K562 (cell line): ENCODE measurements around the gene SLC44A5. TPM values are rescaled to one million over a fixed set of nuclear protein-coding genes. Genes with fewer than 3 reads are reported as not detected.

Experiments
- ATAC-seq: fragments of 200-7000 bp; cut with Tn5 transposase; 3 replicates; pipeline ENCODE4 v1.9.1; 2020; ENCODE audit warnings: moderate library complexity
- BruUV-seq: library from RNA; stranded (reverse); fragments of 400-500 nt; replicated peaks from 2 replicates; lab custom pipeline; 2021; lab: Mats Ljungman, UMichigan
- CTCF ChIA-PET: fragments of 300-600 bp; formaldehyde crosslinking; extraction: SDS; loops from one replicate; lab custom pipeline; 2021; ENCODE audit warnings: low intra/inter-chr PET ratio; lab: Yijun Ruan, JAX
- POLR2A ChIA-PET: fragments of 300-600, 350-650 bp; sonication (Branson Sonifier 250); formaldehyde crosslinking; extraction: SDS; loops from one replicate; lab custom pipeline; 2021; ENCODE audit warnings: antibody characterized with exemption, inconsistent platforms; lab: Yijun Ruan, JAX
- DNase-seq, 4 experiments: peaks; one replicate each; pipeline versions ENCODE4 v3.0.0 to v3.0.0-alpha.2; 2011 to 2018; ENCODE audit warnings: low spot score in 3 of 4, mixed read lengths in 3 of 4; ENCODE audit errors: extremely low read depth in 1 of 4
- FAIRE-seq: peaks from 2 replicates; lab custom pipeline; 2011; peaks lifted over from hg19 to GRCh38; lab: Jason Lieb, UNC
- H2AFZ ChIP-seq: 2 replicates; pipeline ENCODE4 v1.6.0; 2011; ENCODE audit warnings: low read depth, low read length, control low read depth, inconsistent platforms
- H3K27ac ChIP-seq: fragments of 200-600 bp; 3 replicates; pipeline ENCODE4 v1.8.0; 2011; ENCODE audit warnings: low read depth, mild to moderate bottlenecking, control low read depth, inconsistent platforms, low read length, moderate library complexity, mixed read lengths; ENCODE audit errors: extremely low read depth
- H3K27me3 ChIP-seq, 2 experiments: fragments of 300-600 bp in 1 of 2; 2 replicates in 1 of 2; 3 replicates in 1 of 2; pipeline versions ENCODE4 v1.6.0 to v1.8.0; 2011; ENCODE audit warnings: inconsistent platforms in 2 of 2, low read length in 2 of 2, mild to moderate bottlenecking in 1 of 2, mixed read lengths in 1 of 2, moderate library complexity in 1 of 2; ENCODE audit not compliant: control insufficient read depth in 2 of 2, insufficient read depth in 2 of 2
- H3K36me3 ChIP-seq: fragments of 300-600 bp; 3 replicates; pipeline ENCODE4 v1.8.0; 2011; ENCODE audit warnings: mild to moderate bottlenecking, low read length, inconsistent platforms; ENCODE audit not compliant: control insufficient read depth, insufficient read depth
- H3K4me1 ChIP-seq, 2 experiments: fragments of 200-600 bp in 1 of 2; replicated peaks in 1 of 2; 2 replicates in 1 of 2; 3 replicates in 1 of 2; pipeline versions ENCODE4 v1.5.1 to v1.8.0; 2011; ENCODE audit warnings: inconsistent platforms in 2 of 2, low read length in 2 of 2, mild to moderate bottlenecking in 1 of 2, mixed read lengths in 1 of 2, moderate library complexity in 1 of 2; ENCODE audit not compliant: control insufficient read depth in 2 of 2, insufficient read depth in 2 of 2
- H3K4me2 ChIP-seq: 2 replicates; pipeline ENCODE4 v1.6.1; 2011; ENCODE audit warnings: low read length, control low read depth, inconsistent platforms, mixed read lengths; ENCODE audit not compliant: insufficient read depth
- H3K4me3 ChIP-seq: fragments of 200-600 bp; sonication (generic), shearing (Covaris generic); 2 replicates; pipeline ENCODE4 v1.5.1; 2016; ENCODE audit warnings: control low read depth, inconsistent platforms
- H3K79me2 ChIP-seq: fragments of 200-600 bp; 3 replicates; pipeline ENCODE4 v1.8.0; 2011; ENCODE audit warnings: low read length, inconsistent platforms; ENCODE audit not compliant: control insufficient read depth, insufficient read depth
- H3K9ac ChIP-seq, 2 experiments: 2 replicates each; pipeline versions ENCODE4 v1.6.0 to v1.6.1; 2011; ENCODE audit warnings: low read depth in 2 of 2, low read length in 2 of 2, control low read depth in 1 of 2, inconsistent platforms in 1 of 2, mild to moderate bottlenecking in 1 of 2, mixed read lengths in 1 of 2; ENCODE audit not compliant: insufficient read depth in 1 of 2
- H3K9me1 ChIP-seq: one replicate; pipeline ENCODE4 v1.6.0; 2011; ENCODE audit warnings: inconsistent platforms, mild to moderate bottlenecking, low read length, moderate library complexity; ENCODE audit not compliant: control insufficient read depth, insufficient read depth
- H3K9me3 ChIP-seq: replicated peaks from 2 replicates; pipeline ENCODE4 v1.5.1; 2011; ENCODE audit warnings: low read depth, low read length, inconsistent platforms; ENCODE audit not compliant: control insufficient read depth, insufficient read depth
- H4K20me1 ChIP-seq: replicated peaks from 2 replicates; pipeline ENCODE4 v1.6.1; 2011; ENCODE audit warnings: low read length, inconsistent platforms, mixed read lengths; ENCODE audit not compliant: control insufficient read depth, insufficient read depth
- ELK3 ChIP-seq: fragments of 450-650 bp; formaldehyde crosslinking; IDR thresholded peaks from 2 replicates; pipeline ENCODE4 v1.4.0; 2020; ENCODE audit warnings: mild to moderate bottlenecking
- ESRRB ChIP-seq: fragments of 250-450 bp; sonication (Bioruptor Pico); IDR thresholded peaks from 2 replicates; pipeline ENCODE4 v1.5.0; 2020; ENCODE audit warnings: mild to moderate bottlenecking, moderate library complexity, borderline replicate concordance
- MED1 ChIP-seq: sonication (generic); formaldehyde crosslinking; IDR thresholded peaks from 2 replicates; pipeline ENCODE4 v1.8.1; 2023; ENCODE audit warnings: missing genetic modification reagents, borderline replicate concordance
- NR1H2 ChIP-seq: sonication (generic); formaldehyde crosslinking; IDR thresholded peaks from 2 replicates; pipeline ENCODE4 v1.4.0; 2020; ENCODE audit warnings: mild to moderate bottlenecking, missing genetic modification reagents
- PRPF4 ChIP-seq: fragments of 200-400 bp; formaldehyde crosslinking; IDR thresholded peaks from one replicate; pipeline ENCODE4 v1.6.1; 2017; ENCODE audit warnings: low read length, low read depth, mild to moderate bottlenecking; ENCODE audit not compliant: insufficient read depth, poor library complexity, severe bottlenecking
- RBFOX2 ChIP-seq: fragments of 200-400 bp; formaldehyde crosslinking; IDR thresholded peaks from 2 replicates; pipeline ENCODE4 v1.6.1; 2017; ENCODE audit warnings: low read depth, mild to moderate bottlenecking, low read length, moderate library complexity
- ZNF324 ChIP-seq: fragments of 250-450 bp; sonication (Bioruptor Pico); IDR thresholded peaks from 2 replicates; pipeline ENCODE4 v1.4.0; 2020; ENCODE audit warnings: mild to moderate bottlenecking
- ZNF436 ChIP-seq: fragments of 250-450, 450-650 bp; sonication (Bioruptor Pico); formaldehyde crosslinking; IDR thresholded peaks from 2 replicates; pipeline ENCODE4 v1.7.0; 2020; ENCODE audit warnings: mild to moderate bottlenecking
- WGBS: fragments of 100-300 bp; shearing (Covaris generic); methylation state at CpG from one replicate; pipeline ENCODE4 v1.1.6; 2016; ENCODE audit warnings: low coverage, mixed read lengths; ENCODE audit not compliant: insufficient coverage; ENCODE audit errors: missing lambda C conversion rate; 5-methylcytosine and 5-hydroxymethylcytosine counted together
- in situ Hi-C: fragments of 300-500 bp; cut with MboI; formaldehyde crosslinking; loops from 4 replicates; pipeline ENCODE4 v1.15.0; 2018; ENCODE audit warnings: inconsistent platforms, mixed read lengths
- intact Hi-C: fragments of 100-400 bp; cut with micrococcal nuclease; formaldehyde crosslinking; loops from 2 replicates; pipeline ENCODE4 v1.14.2; 2022
- polyA plus RNA-seq, 8 experiments: library from polyadenylated mRNA; depleted of rRNA in 4 of 8; stranded (reverse) in 5 of 8; unstranded in 3 of 8; fragments of >200 nt; fragmentation: Nextera tagmentation in 2 of 8; fragmentation: Illumina TruSeq in 1 of 8; extraction: Ambion mirVana in 2 of 8; extraction: Trizol in 1 of 8; gene quantifications; 2 replicates each; pipeline versions ENCODE4 v1.2.1 to v1.2.3, GENCODE V29; 2011 to 2014; ENCODE audit warnings: inconsistent platforms in 1 of 8, missing spikeins in 1 of 8
- total RNA-seq, 7 experiments: library from RNA; depleted of rRNA in 6 of 7; stranded (reverse); fragments of >200 nt in 6 of 7; fragmentation: Illumina TruSeq in 2 of 7; extraction: Trizol in 2 of 7; gene quantifications; 2 replicates each; pipeline versions ENCODE4 v1.2.1 to v1.2.3, GENCODE V29; 2011 to 2021; ENCODE audit warnings: low replicate concordance in 1 of 7

SLC44A5 gene
- total and polyA plus RNA-seq, 9 of the 15 experiments (the other 6 are each of a cell fraction or from before 2014, with no cell fraction given) = 1.2 to 10.1 (median 3.2) TPM

- Histone ChIP-seq H3K79me2 (no peaks in the 10 kb centered on the region), H3K4me2 (no peak overlapping the region), H3K9me3 (no peaks in the 10 kb centered on the region), H3K4me1 (peaks cover 0 to 9% of the 10 kb centered on the region in 2 experiments; a peak in 2 of 5 replicates), H3K4me3 (no peak overlapping the region), H4K20me1 (no peaks in the 10 kb centered on the region), H3K27me3 (no peaks in the 10 kb centered on the region), H3K36me3 (no peaks in the 10 kb centered on the region), H3K9me1 (no peaks in the 10 kb centered on the region), H3K27ac (no peak overlapping the region), H3K9ac (no peak overlapping the region), H2AFZ (no peak overlapping the region)
- intact Hi-C loops = no loop called here
- 62% methylated on average over 1 of the region's 1 CpG for WGBS
- no peak for ATAC-seq
- no TSS peak for BruUV-seq
- DNase-seq = no peak
- CTCF ChIA-PET = no interaction called here
- TF ChIP-seq ZNF324 = no peak
- TF ChIP-seq RBFOX2 = no peak
- no peak for TF ChIP-seq ESRRB (CRISPR knock-in tag)
- TF ChIP-seq PRPF4 = no peak
- no peak for TF ChIP-seq ZNF436 (CRISPR knock-in tag)
- TF ChIP-seq NR1H2 (CRISPR knock-in tag) = no peak
- no peak for TF ChIP-seq ELK3
- no peak for TF ChIP-seq MED1 (CRISPR knock-in tag)
- no peak for FAIRE-seq
- in situ Hi-C loops = no loop called here
- POLR2A ChIA-PET = interaction anchor here (0.6 kb wide), 1 partner anchor 508 kb away, joined by 3 read pairs; no protein-coding TSS in a partner anchor
Observed at GRCh38 chr1:75276385-75276784, 334.5 kb downstream of the SLC44A5 start.
